HepG2 (cell line): ENCODE measurements around the gene HIPK4. TPM values are rescaled to one million over a fixed set of nuclear protein-coding genes. Genes with fewer than 3 reads are reported as not detected.

ENCODE experiments used
- ARNT2 ChIP-seq: sonication (generic); formaldehyde crosslinking; IDR thresholded peaks from 2 replicates; pipeline ENCODE4 v1.8.0; 2022; ENCODE audit warnings: mild to moderate bottlenecking, low read depth, missing genetic modification reagents, moderate library complexity
- DRAP1 ChIP-seq: IDR thresholded peaks from 2 replicates; pipeline ENCODE4 v1.6.1; 2016; ENCODE audit warnings: missing genetic modification reagents, missing compliant biosample characterization
- ELF4 ChIP-seq: sonication (generic); formaldehyde crosslinking; IDR thresholded peaks from 2 replicates; pipeline ENCODE4 v1.5.0; 2020; ENCODE audit warnings: missing genetic modification reagents, mild to moderate bottlenecking, moderate library complexity, borderline replicate concordance
- ELK4 ChIP-seq: sonication (generic); formaldehyde crosslinking; IDR thresholded peaks from 2 replicates; pipeline ENCODE4 v1.9.0; 2021; ENCODE audit warnings: missing genetic modification reagents, borderline replicate concordance
- FOSL1 ChIP-seq: sonication (generic); formaldehyde crosslinking; IDR thresholded peaks from 2 replicates; pipeline ENCODE4 v1.9.0; 2021; ENCODE audit warnings: missing genetic modification reagents, borderline replicate concordance
- FOXA1 ChIP-seq, 2 experiments: fragments of 450-650 bp in 1 of 2; sonication (generic) in 1 of 2; formaldehyde crosslinking in 1 of 2; IDR thresholded peaks; 2 replicates each; pipeline versions ENCODE4 v1.4.0 to v1.6.1; 2016 to 2020; ENCODE audit warnings: missing genetic modification reagents in 1 of 2
- GABPB1 ChIP-seq: IDR thresholded peaks from 2 replicates; pipeline ENCODE4 v1.6.1; 2016; ENCODE audit warnings: mild to moderate bottlenecking, missing genetic modification reagents, moderate library complexity, missing compliant biosample characterization
- JUNB ChIP-seq: sonication (generic); formaldehyde crosslinking; IDR thresholded peaks from 2 replicates; pipeline ENCODE4 v1.8.0; 2022; ENCODE audit warnings: missing genetic modification reagents, mild to moderate bottlenecking, borderline replicate concordance
- KDM2A ChIP-seq: sonication (generic); formaldehyde crosslinking; IDR thresholded peaks from 2 replicates; pipeline ENCODE4 v1.4.0; 2020; ENCODE audit warnings: low read depth, missing genetic modification reagents, borderline replicate concordance
- KLF16 ChIP-seq, 2 experiments: sonication (generic) in 1 of 2; formaldehyde crosslinking in 1 of 2; IDR thresholded peaks; 2 replicates each; pipeline versions ENCODE4 v1.6.1 to v1.8.0; 2016 to 2023; ENCODE audit warnings: missing genetic modification reagents in 2 of 2, missing compliant biosample characterization in 1 of 2
- KMT2A ChIP-seq: sonication (generic); formaldehyde crosslinking; IDR thresholded peaks from 2 replicates; pipeline ENCODE4 v1.4.0; 2020; ENCODE audit warnings: missing genetic modification reagents
- MBNL3 ChIP-seq: fragments of 250-450 bp; sonication (Bioruptor Pico); conservative IDR thresholded peaks from 2 replicates; pipeline ENCODE4 v1.8.0; 2022; ENCODE audit warnings: mild to moderate bottlenecking, inconsistent platforms
- MTERF4 ChIP-seq: sonication (generic); formaldehyde crosslinking; IDR thresholded peaks from 2 replicates; pipeline ENCODE4 v1.8.0; 2023; ENCODE audit warnings: mild to moderate bottlenecking, missing genetic modification reagents
- NPAS2 ChIP-seq: sonication (generic); formaldehyde crosslinking; IDR thresholded peaks from 2 replicates; pipeline ENCODE4 v1.8.0; 2022; ENCODE audit warnings: mild to moderate bottlenecking, missing genetic modification reagents, borderline replicate concordance
- NR2F6 ChIP-seq, 2 experiments: IDR thresholded peaks; 2 replicates each; pipeline ENCODE4 v1.6.1; 2016; ENCODE audit warnings: antibody characterized with exemption in 1 of 2, mild to moderate bottlenecking in 1 of 2
- PRMT3 ChIP-seq: sonication (generic); formaldehyde crosslinking; IDR thresholded peaks from 2 replicates; pipeline ENCODE4 v1.8.1; 2022; ENCODE audit warnings: low read depth, mild to moderate bottlenecking, moderate library complexity, missing genetic modification reagents, borderline replicate concordance
- PRPF4 ChIP-seq: fragments of 200-400 bp; formaldehyde crosslinking; IDR thresholded peaks from 2 replicates; pipeline ENCODE4 v1.6.1; 2016; ENCODE audit warnings: low read length, low read depth; ENCODE audit not compliant: poor library complexity, severe bottlenecking
- PTBP1 ChIP-seq: fragments of 200-400 bp; formaldehyde crosslinking; IDR thresholded peaks from 2 replicates; pipeline ENCODE4 v1.6.1; 2018; ENCODE audit warnings: low read length, low read depth; ENCODE audit not compliant: poor library complexity, severe bottlenecking
- RXRA ChIP-seq: sonication (generic); formaldehyde crosslinking; IDR thresholded peaks from 2 replicates; pipeline ENCODE4 v1.5.1; 2020; ENCODE audit warnings: missing genetic modification reagents
- SMAD3 ChIP-seq: sonication (generic); formaldehyde crosslinking; IDR thresholded peaks from 2 replicates; pipeline ENCODE4 v1.4.0; 2020; ENCODE audit warnings: missing genetic modification reagents
- SRY ChIP-seq: sonication (generic); formaldehyde crosslinking; IDR thresholded peaks from 2 replicates; pipeline ENCODE4 v1.8.0; 2022; ENCODE audit warnings: mild to moderate bottlenecking, missing genetic modification reagents
- TBP ChIP-seq: sonication (generic); formaldehyde crosslinking; IDR thresholded peaks from 2 replicates; pipeline ENCODE4 v1.5.0; 2020; ENCODE audit warnings: missing genetic modification reagents
- YY1 ChIP-seq: IDR thresholded peaks from 2 replicates; pipeline ENCODE4 v1.6.1; 2011; ENCODE audit warnings: low read length, low read depth, moderate library complexity, mild to moderate bottlenecking; ENCODE audit not compliant: insufficient read depth, insufficient replicate concordance
- ZEB1 ChIP-seq: IDR thresholded peaks from 2 replicates; pipeline ENCODE4 v1.6.1; 2012; ENCODE audit warnings: mild to moderate bottlenecking, low read depth, inconsistent platforms; ENCODE audit not compliant: insufficient replicate concordance
- ZFX ChIP-seq: sonication (generic); formaldehyde crosslinking; IDR thresholded peaks from 2 replicates; pipeline ENCODE4 v1.4.0; 2020; ENCODE audit warnings: mild to moderate bottlenecking, low read depth, missing genetic modification reagents, moderate library complexity
- ZNF224 ChIP-seq: sonication (generic); formaldehyde crosslinking; IDR thresholded peaks from 2 replicates; pipeline ENCODE4 v1.5.0; 2020; ENCODE audit warnings: mild to moderate bottlenecking, missing genetic modification reagents
- ZNF230 ChIP-seq: sonication (generic); formaldehyde crosslinking; IDR thresholded peaks from 2 replicates; pipeline ENCODE4 v1.4.0; 2020; ENCODE audit warnings: mild to moderate bottlenecking, missing genetic modification reagents
- ZNF367 ChIP-seq: sonication (generic); formaldehyde crosslinking; IDR thresholded peaks from 2 replicates; pipeline ENCODE4 v1.4.0; 2020; ENCODE audit warnings: missing genetic modification reagents, borderline replicate concordance
- polyA plus RNA-seq, 8 experiments: library from polyadenylated mRNA; depleted of rRNA in 3 of 8; stranded (reverse) in 7 of 8; unstranded in 1 of 8; fragments of >200 nt; fragmentation: Illumina TruSeq in 4 of 8; extraction: Trizol in 4 of 8; gene quantifications; 2 replicates each; pipeline versions ENCODE4 v1.2.1 to v1.2.3, GENCODE V29; 2011 to 2016; ENCODE audit warnings: low read depth in 4 of 8, missing spikeins in 1 of 8, mixed read lengths in 1 of 8; ENCODE audit not compliant: insufficient read depth in 1 of 8
- total RNA-seq, 5 experiments: library from RNA; depleted of rRNA; stranded (reverse); fragments of >200 nt; fragmentation: Illumina TruSeq; extraction: Trizol; gene quantifications; 2 replicates each; pipeline ENCODE4 v1.2.3, GENCODE V29; 2016; ENCODE audit warnings: low read depth in 1 of 5

HIPK4 gene
- total and polyA plus RNA-seq, 2 of the 13 experiments (the other 11 are each of a cell fraction or from before 2014, with no cell fraction given) = 0.03 TPM; not detected in 1

- TF ChIP-seq NR2F6 (IDR thresholded peaks at IDR 0.05) = no peak
- TF ChIP-seq NR2F6 (CRISPR knock-in tag; IDR thresholded peaks at IDR 0.05) = peak; percentile 11; the same call in 1 of the 2 replicates
- TF ChIP-seq DRAP1 (CRISPR knock-in tag) = peak; percentile 51; the same call in 1 of the 2 replicates
- no peak for TF ChIP-seq SMAD3 (CRISPR knock-in tag)
- no peak for TF ChIP-seq NPAS2 (CRISPR knock-in tag)
- TF ChIP-seq KMT2A = no peak
- TF ChIP-seq ZNF230 (CRISPR knock-in tag) = no peak
- no peak; a peak in 1 of 4 replicates for TF ChIP-seq KLF16 (CRISPR knock-in tag; IDR thresholded peaks at IDR 0.05)
- TF ChIP-seq RXRA (CRISPR knock-in tag) = 0 out of 2 replicates have a peak, but pooled peaks have one; percentile 30
- no peak for TF ChIP-seq PTBP1
- TF ChIP-seq ZFX = peak; percentile 90
- no peak for TF ChIP-seq JUNB (CRISPR knock-in tag)
- no peak for TF ChIP-seq TBP (CRISPR knock-in tag)
- TF ChIP-seq PRPF4 = no peak
- TF ChIP-seq GABPB1 (CRISPR knock-in tag) = peak; percentile 58; the same call in 1 of the 2 replicates
- no peak for TF ChIP-seq SRY (CRISPR knock-in tag)
- TF ChIP-seq ZNF367 (CRISPR knock-in tag) = peak; percentile 4; the same call in 1 of the 2 replicates
- TF ChIP-seq ELK4 (CRISPR knock-in tag) = no peak
- no peak for TF ChIP-seq YY1
- 0 out of 2 replicates have a peak, but pooled peaks have one; percentile 19 for TF ChIP-seq MTERF4 (CRISPR knock-in tag)
- no peak for TF ChIP-seq ELF4
- TF ChIP-seq ZNF224 = no peak
- TF ChIP-seq ZEB1 = no peak
- no peak for TF ChIP-seq PRMT3 (CRISPR knock-in tag)
- TF ChIP-seq ARNT2 (CRISPR knock-in tag) = peak; percentile 71
- TF ChIP-seq FOSL1 (CRISPR knock-in tag) = no peak
- TF ChIP-seq MBNL3 = no peak
- no peak; the same call in 1 of the 2 replicates for TF ChIP-seq KDM2A
- TF ChIP-seq FOXA1 (IDR thresholded peaks at IDR 0.05) = no peak
- TF ChIP-seq FOXA1 (CRISPR knock-in tag; IDR thresholded peaks at IDR 0.05) = no peak
Measured at GRCh38 chr19:40433391-40434216, 43.6 kb upstream of the HIPK4 start (continued).
